Astrocyte of the spinal cord (primary cell): ENCODE results near the gene NKD2.

ENCODE experiments used
- DNase-seq: peaks from one replicate; pipeline ENCODE4 v3.0.0; 2011; ENCODE audit warnings: low read depth, low spot score
- H3K4me3 ChIP-seq: 2 replicates; pipeline ENCODE4 v1.5.1; 2011; ENCODE audit warnings: low read depth, mild to moderate bottlenecking, low read length, moderate library complexity
- CTCF ChIP-seq: IDR thresholded peaks from 2 replicates; pipeline ENCODE4 v1.5.1; 2012; ENCODE audit warnings: low read depth, mild to moderate bottlenecking, low read length, inconsistent platforms
- in situ Hi-C: cut with HindIII; loops from 2 replicates; pipeline ENCODE4 v1.10.0; 2017; ENCODE audit warnings: low sequenced_read_pairs

NKD2 gene

GRCh38 chr5:1044117-1044516 lies 35.5 kb downstream of the NKD2 start:
- no peak overlapping the region for H3K4me3 ChIP-seq
- no peak for TF ChIP-seq CTCF
- in situ Hi-C loops = no loop called here
- no peak for DNase-seq

GRCh38 chr5:1045960-1046560 lies 37.5 kb downstream of the NKD2 start:
- in situ Hi-C loops = no loop called here
- DNase-seq = no peak
- H3K4me3 ChIP-seq = no peak overlapping the region
- TF ChIP-seq CTCF = no peak

GRCh38 chr5:1047332-1047965 lies 38.8 kb downstream of the NKD2 start:
- no peak for DNase-seq
- TF ChIP-seq CTCF = no peak
- H3K4me3 ChIP-seq = no peak overlapping the region
- in situ Hi-C loops = no loop called here

GRCh38 chr5:1048162-1048721 lies 39.6 kb downstream of the NKD2 start:
- in situ Hi-C loops = no loop called here
- DNase-seq = no peak
- TF ChIP-seq CTCF = no peak
- no peak overlapping the region for H3K4me3 ChIP-seq

GRCh38 chr5:1048861-1049838 lies 40.5 kb downstream of the NKD2 start:
- no peak for DNase-seq
- in situ Hi-C loops = no loop called here
- H3K4me3 ChIP-seq = no peak overlapping the region
- no peak for TF ChIP-seq CTCF

- H3K4me3 ChIP-seq = no peak overlapping the region
- TF ChIP-seq CTCF = no peak
- in situ Hi-C loops = no loop called here
- DNase-seq = no peak
Measured at GRCh38 chr5:1050423-1051365, 42.1 kb downstream of the NKD2 start.
